GM23338 (cell line): ENCODE results near the gene NT5DC3.

Source experiments
- CREB1 ChIP-seq: fragments of 250-450 bp; sonication (Bioruptor Pico); IDR thresholded peaks from 2 replicates; pipeline ENCODE4 v1.5.0; 2020; ENCODE audit warnings: low read depth, mild to moderate bottlenecking, moderate library complexity
- EZH2 ChIP-seq: fragments of 200-600 bp; sonication (generic); IDR thresholded peaks from one replicate; pipeline ENCODE4 v1.8.0; 2017; ENCODE audit warnings: antibody characterized with exemption, mild to moderate bottlenecking, low read depth; ENCODE audit not compliant: unreplicated experiment
- EZH2phosphoT487 ChIP-seq: fragments of 200-600 bp; sonication (generic); IDR thresholded peaks from one replicate; pipeline ENCODE4 v1.8.1; 2018; ENCODE audit warnings: antibody characterized with exemption; ENCODE audit not compliant: unreplicated experiment
- POLR2AphosphoS5 ChIP-seq: IDR thresholded peaks from 2 replicates; pipeline ENCODE4 v1.6.1; 2016; ENCODE audit warnings: antibody characterized with exemption, low read depth
- STAT1 ChIP-seq: IDR thresholded peaks from one replicate; pipeline ENCODE4 v1.6.1; 2016; ENCODE audit warnings: antibody characterized with exemption; ENCODE audit not compliant: unreplicated experiment
- ZNF114 ChIP-seq: fragments of 250-450 bp; sonication (Bioruptor Pico); IDR thresholded peaks from 2 replicates; pipeline ENCODE4 v1.5.0; 2020; ENCODE audit warnings: mild to moderate bottlenecking, moderate library complexity
- ZNF331 ChIP-seq: fragments of 250-450 bp; sonication (Bioruptor Pico); IDR thresholded peaks from 2 replicates; pipeline ENCODE4 v1.5.0; 2020; ENCODE audit warnings: low read depth, mild to moderate bottlenecking, moderate library complexity
- ZNF462 ChIP-seq: fragments of 250-450 bp; sonication (Bioruptor Pico); IDR thresholded peaks from 2 replicates; pipeline ENCODE4 v1.5.0; 2020; ENCODE audit warnings: mild to moderate bottlenecking, moderate library complexity
- TF ChIP-seq, protein P1 (sequence below), 2 experiments: fragments of 200-600 bp in 1 of 2; sonication (generic) in 1 of 2; conservative IDR thresholded peaks; 2 replicates each; pipeline versions ENCODE4 v1.5.1 to v1.6.1; 2016 to 2017; ENCODE audit warnings: antibody characterized with exemption in 2 of 2, low read depth in 2 of 2, mild to moderate bottlenecking in 2 of 2, moderate library complexity in 1 of 2
- TF ChIP-seq, protein P2 (sequence below): IDR thresholded peaks from one replicate; pipeline ENCODE4 v1.6.1; 2018; ENCODE audit warnings: antibody characterized with exemption; ENCODE audit not compliant: unreplicated experiment
- TF ChIP-seq, protein P3 (sequence below): IDR thresholded peaks from 2 replicates; pipeline ENCODE4 v1.6.1; 2016; ENCODE audit warnings: antibody characterized with exemption

DNA sequence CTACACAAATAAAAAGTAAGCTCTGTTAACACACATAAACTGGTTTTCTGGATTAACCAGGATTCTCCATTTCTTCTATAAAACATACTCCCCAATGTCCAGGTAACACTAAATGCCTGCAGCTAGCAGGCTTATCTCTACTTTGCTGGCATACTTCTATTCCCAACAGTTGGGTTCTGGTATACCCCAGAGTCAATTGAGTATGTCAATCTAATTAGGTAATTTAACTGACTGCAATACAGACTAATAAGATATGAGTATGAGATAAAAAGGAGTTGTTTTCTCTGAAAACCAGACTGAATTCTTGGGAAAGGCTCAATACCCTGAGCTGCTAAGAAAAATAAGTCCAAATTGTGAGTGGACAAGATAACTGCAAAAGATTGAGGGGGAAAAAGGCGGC lies 9.4 kb upstream of the NT5DC3 start:
- TF ChIP-seq POLR2AphosphoS5 (no peak), EZH2phosphoT487 (no peak), ZNF331 (CRISPR knock-in tag) (no peak), ZNF114 (CRISPR knock-in tag) (no peak), EZH2 (no peak), CREB1 (no peak), ZNF462 (CRISPR knock-in tag) (no peak), STAT1 (no peak)
- TF ChIP-seq, protein P1, sequence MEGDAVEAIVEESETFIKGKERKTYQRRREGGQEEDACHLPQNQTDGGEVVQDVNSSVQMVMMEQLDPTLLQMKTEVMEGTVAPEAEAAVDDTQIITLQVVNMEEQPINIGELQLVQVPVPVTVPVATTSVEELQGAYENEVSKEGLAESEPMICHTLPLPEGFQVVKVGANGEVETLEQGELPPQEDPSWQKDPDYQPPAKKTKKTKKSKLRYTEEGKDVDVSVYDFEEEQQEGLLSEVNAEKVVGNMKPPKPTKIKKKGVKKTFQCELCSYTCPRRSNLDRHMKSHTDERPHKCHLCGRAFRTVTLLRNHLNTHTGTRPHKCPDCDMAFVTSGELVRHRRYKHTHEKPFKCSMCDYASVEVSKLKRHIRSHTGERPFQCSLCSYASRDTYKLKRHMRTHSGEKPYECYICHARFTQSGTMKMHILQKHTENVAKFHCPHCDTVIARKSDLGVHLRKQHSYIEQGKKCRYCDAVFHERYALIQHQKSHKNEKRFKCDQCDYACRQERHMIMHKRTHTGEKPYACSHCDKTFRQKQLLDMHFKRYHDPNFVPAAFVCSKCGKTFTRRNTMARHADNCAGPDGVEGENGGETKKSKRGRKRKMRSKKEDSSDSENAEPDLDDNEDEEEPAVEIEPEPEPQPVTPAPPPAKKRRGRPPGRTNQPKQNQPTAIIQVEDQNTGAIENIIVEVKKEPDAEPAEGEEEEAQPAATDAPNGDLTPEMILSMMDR (conservative IDR thresholded peaks at IDR 0.05; ENCODE audit: low read depth in 2 of 2) = no peak
- TF ChIP-seq, protein P2, sequence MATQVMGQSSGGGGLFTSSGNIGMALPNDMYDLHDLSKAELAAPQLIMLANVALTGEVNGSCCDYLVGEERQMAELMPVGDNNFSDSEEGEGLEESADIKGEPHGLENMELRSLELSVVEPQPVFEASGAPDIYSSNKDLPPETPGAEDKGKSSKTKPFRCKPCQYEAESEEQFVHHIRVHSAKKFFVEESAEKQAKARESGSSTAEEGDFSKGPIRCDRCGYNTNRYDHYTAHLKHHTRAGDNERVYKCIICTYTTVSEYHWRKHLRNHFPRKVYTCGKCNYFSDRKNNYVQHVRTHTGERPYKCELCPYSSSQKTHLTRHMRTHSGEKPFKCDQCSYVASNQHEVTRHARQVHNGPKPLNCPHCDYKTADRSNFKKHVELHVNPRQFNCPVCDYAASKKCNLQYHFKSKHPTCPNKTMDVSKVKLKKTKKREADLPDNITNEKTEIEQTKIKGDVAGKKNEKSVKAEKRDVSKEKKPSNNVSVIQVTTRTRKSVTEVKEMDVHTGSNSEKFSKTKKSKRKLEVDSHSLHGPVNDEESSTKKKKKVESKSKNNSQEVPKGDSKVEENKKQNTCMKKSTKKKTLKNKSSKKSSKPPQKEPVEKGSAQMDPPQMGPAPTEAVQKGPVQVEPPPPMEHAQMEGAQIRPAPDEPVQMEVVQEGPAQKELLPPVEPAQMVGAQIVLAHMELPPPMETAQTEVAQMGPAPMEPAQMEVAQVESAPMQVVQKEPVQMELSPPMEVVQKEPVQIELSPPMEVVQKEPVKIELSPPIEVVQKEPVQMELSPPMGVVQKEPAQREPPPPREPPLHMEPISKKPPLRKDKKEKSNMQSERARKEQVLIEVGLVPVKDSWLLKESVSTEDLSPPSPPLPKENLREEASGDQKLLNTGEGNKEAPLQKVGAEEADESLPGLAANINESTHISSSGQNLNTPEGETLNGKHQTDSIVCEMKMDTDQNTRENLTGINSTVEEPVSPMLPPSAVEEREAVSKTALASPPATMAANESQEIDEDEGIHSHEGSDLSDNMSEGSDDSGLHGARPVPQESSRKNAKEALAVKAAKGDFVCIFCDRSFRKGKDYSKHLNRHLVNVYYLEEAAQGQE = no peak
- TF ChIP-seq, protein P3, sequence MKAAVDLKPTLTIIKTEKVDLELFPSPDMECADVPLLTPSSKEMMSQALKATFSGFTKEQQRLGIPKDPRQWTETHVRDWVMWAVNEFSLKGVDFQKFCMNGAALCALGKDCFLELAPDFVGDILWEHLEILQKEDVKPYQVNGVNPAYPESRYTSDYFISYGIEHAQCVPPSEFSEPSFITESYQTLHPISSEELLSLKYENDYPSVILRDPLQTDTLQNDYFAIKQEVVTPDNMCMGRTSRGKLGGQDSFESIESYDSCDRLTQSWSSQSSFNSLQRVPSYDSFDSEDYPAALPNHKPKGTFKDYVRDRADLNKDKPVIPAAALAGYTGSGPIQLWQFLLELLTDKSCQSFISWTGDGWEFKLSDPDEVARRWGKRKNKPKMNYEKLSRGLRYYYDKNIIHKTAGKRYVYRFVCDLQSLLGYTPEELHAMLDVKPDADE = no peak
